ENCODE data around the gene S100G.
A peak's percentile ranks its signal among the peaks of the same experiment; 100 is the strongest.
"Not testable (repeated sequence)": the region's sequence is repeated elsewhere in the genome, so short reads cannot be mapped to it uniquely, and the experiment has no call there.

Gene S100G

GRCh38 chrX:16649858-16650257 is at the start of gene S100G:
Gene S100G, plus strand, starts transcription at chrX:16650158. Its CDS starts 849 bp downstream, at chrX:16651007.
- DNase-seq (ENCODE audit: low spot score) = no peak
- no peaks in the 10 kb centered on the region for H3K36me3 Mint-ChIP-seq (ENCODE audit: low read depth)
- H3K27me3 Mint-ChIP-seq (ENCODE audit: low read depth) = no peaks in the 10 kb centered on the region
- no peak within 1 kb of the TSS for H3K4me3 Mint-ChIP-seq
- H3K9me3 Mint-ChIP-seq = no peaks in the 10 kb centered on the region
- H3K27ac Mint-ChIP-seq = no peak within 1 kb of the TSS
- H3K4me1 Mint-ChIP-seq (ENCODE audit: low read depth) = no peaks in the 10 kb centered on the region

GRCh38 chrX:16601885-16602284 is 48.1 kb upstream of the S100G start:
- Mint-ChIP-seq H3K27ac (no peak overlapping the region), H3K36me3 (ENCODE audit: low read depth) (peaks cover 3% of the 10 kb centered on the region), H3K9me3 (no peaks in the 10 kb centered on the region), H3K27me3 (ENCODE audit: low read depth) (no peaks in the 10 kb centered on the region), H3K4me3 (no peak overlapping the region), H3K4me1 (ENCODE audit: low read depth) (peaks cover 11% of the 10 kb centered on the region)
- no peak for DNase-seq (ENCODE audit: low spot score)

- not testable (repeated sequence) for H3K4me3 Mint-ChIP-seq; DNase-seq (ENCODE audit: low spot score); H3K36me3 Mint-ChIP-seq (ENCODE audit: low read depth); H3K9me3 Mint-ChIP-seq; H3K27me3 Mint-ChIP-seq (ENCODE audit: low read depth)
- Mint-ChIP-seq H3K4me1 (ENCODE audit: low read depth) (peaks cover 14% of the 10 kb centered on the region), H3K27ac (peak overlapping the region; percentile 94)
Observed at GRCh38 chrX:16603235-16603634, 46.7 kb upstream of the S100G start.

GRCh38 chrX:16603822-16604221 is 46.1 kb upstream of the S100G start:
- no peak for DNase-seq (ENCODE audit: low spot score)
- H3K4me1 Mint-ChIP-seq (ENCODE audit: low read depth) = peaks cover 14% of the 10 kb centered on the region
- H3K9me3 Mint-ChIP-seq = no peaks in the 10 kb centered on the region
- peak overlapping the region; percentile 77 for H3K4me3 Mint-ChIP-seq
- no peaks in the 10 kb centered on the region for H3K27me3 Mint-ChIP-seq (ENCODE audit: low read depth)
- H3K27ac Mint-ChIP-seq = peak overlapping the region; percentile 94
- H3K36me3 Mint-ChIP-seq (ENCODE audit: low read depth) = peaks cover 3% of the 10 kb centered on the region

GRCh38 chrX:16604337-16604736 is 45.6 kb upstream of the S100G start:
- H3K9me3 Mint-ChIP-seq = no peaks in the 10 kb centered on the region
- peaks cover 14% of the 10 kb centered on the region for H3K4me1 Mint-ChIP-seq (ENCODE audit: low read depth)
- H3K4me3 Mint-ChIP-seq = peak overlapping the region; percentile 15
- DNase-seq (ENCODE audit: low spot score) = no peak
- H3K27me3 Mint-ChIP-seq (ENCODE audit: low read depth) = no peaks in the 10 kb centered on the region
- peak overlapping the region; percentile 94 for H3K27ac Mint-ChIP-seq
- H3K36me3 Mint-ChIP-seq (ENCODE audit: low read depth) = peaks cover 3% of the 10 kb centered on the region

GRCh38 chrX:16606142-16606720 is 43.7 kb upstream of the S100G start:
- Mint-ChIP-seq H3K9me3 (no peaks in the 10 kb centered on the region), H3K27me3 (ENCODE audit: low read depth) (no peaks in the 10 kb centered on the region), H3K27ac (no peak overlapping the region), H3K4me1 (ENCODE audit: low read depth) (peaks cover 14% of the 10 kb centered on the region), H3K4me3 (no peak overlapping the region), H3K36me3 (ENCODE audit: low read depth) (peaks cover 3% of the 10 kb centered on the region)
- DNase-seq (ENCODE audit: low spot score) = no peak

GRCh38 chrX:16610121-16610621 is 39.8 kb upstream of the S100G start:
- Mint-ChIP-seq H3K27me3 (ENCODE audit: low read depth) (no peaks in the 10 kb centered on the region), H3K36me3 (ENCODE audit: low read depth) (no peaks in the 10 kb centered on the region), H3K4me3 (no peak overlapping the region), H3K27ac (no peak overlapping the region), H3K9me3 (no peaks in the 10 kb centered on the region), H3K4me1 (ENCODE audit: low read depth) (peaks cover 3% of the 10 kb centered on the region)
- DNase-seq (ENCODE audit: low spot score) = no peak

- not testable (repeated sequence) for DNase-seq (ENCODE audit: low spot score); H3K4me3 Mint-ChIP-seq; H3K27ac Mint-ChIP-seq; H3K36me3 Mint-ChIP-seq (ENCODE audit: low read depth); H3K9me3 Mint-ChIP-seq; H3K4me1 Mint-ChIP-seq (ENCODE audit: low read depth); H3K27me3 Mint-ChIP-seq (ENCODE audit: low read depth)
Observed at GRCh38 chrX:16610654-16611053, 39.3 kb upstream of the S100G start.

- H3K27me3 Mint-ChIP-seq (ENCODE audit: low read depth) = no peaks in the 10 kb centered on the region
- H3K4me3 Mint-ChIP-seq = no peak overlapping the region
- H3K4me1 Mint-ChIP-seq (ENCODE audit: low read depth) = peaks cover under 1% of the 10 kb centered on the region
- H3K9me3 Mint-ChIP-seq = no peaks in the 10 kb centered on the region
- no peak overlapping the region for H3K27ac Mint-ChIP-seq
- H3K36me3 Mint-ChIP-seq (ENCODE audit: low read depth) = peaks cover 2% of the 10 kb centered on the region
- no peak for DNase-seq (ENCODE audit: low spot score)
Observed at GRCh38 chrX:16612257-16612897, 37.6 kb upstream of the S100G start.

- Mint-ChIP-seq H3K27me3 (ENCODE audit: low read depth) (no peaks in the 10 kb centered on the region), H3K9me3 (no peaks in the 10 kb centered on the region), H3K36me3 (ENCODE audit: low read depth) (peaks cover 9% of the 10 kb centered on the region), H3K4me3 (no peak overlapping the region), H3K4me1 (ENCODE audit: low read depth) (no peaks in the 10 kb centered on the region), H3K27ac (no peak overlapping the region)
- no peak for DNase-seq (ENCODE audit: low spot score)
Observed at GRCh38 chrX:16617382-16617781, 32.6 kb upstream of the S100G start.

- H3K27ac Mint-ChIP-seq = no peak overlapping the region
- no peak overlapping the region for H3K4me3 Mint-ChIP-seq
Observed at GRCh38 chrX:16618422-16618821, 31.5 kb upstream of the S100G start.

GRCh38 chrX:16619024-16619423 is 30.9 kb upstream of the S100G start:
- Mint-ChIP-seq H3K36me3 (ENCODE audit: low read depth) (peaks cover 9% of the 10 kb centered on the region), H3K27me3 (ENCODE audit: low read depth) (no peaks in the 10 kb centered on the region), H3K4me1 (ENCODE audit: low read depth) (no peaks in the 10 kb centered on the region), H3K9me3 (no peaks in the 10 kb centered on the region), H3K4me3 (no peak overlapping the region), H3K27ac (no peak overlapping the region)
- DNase-seq (ENCODE audit: low spot score) = no peak

More at GRCh38 chrX:16618422-16618821, 31.5 kb upstream of the S100G start:
- Mint-ChIP-seq H3K27me3 (ENCODE audit: low read depth) (no peaks in the 10 kb centered on the region), H3K4me1 (ENCODE audit: low read depth) (no peaks in the 10 kb centered on the region), H3K9me3 (no peaks in the 10 kb centered on the region), H3K36me3 (ENCODE audit: low read depth) (peaks cover 9% of the 10 kb centered on the region)
- DNase-seq (ENCODE audit: low spot score) = no peak

GRCh38 chrX:16628511-16628910 is 21.4 kb upstream of the S100G start:
- not testable (repeated sequence) for H3K36me3 Mint-ChIP-seq (ENCODE audit: low read depth); H3K4me1 Mint-ChIP-seq (ENCODE audit: low read depth); H3K27me3 Mint-ChIP-seq (ENCODE audit: low read depth); H3K9me3 Mint-ChIP-seq; H3K27ac Mint-ChIP-seq; DNase-seq (ENCODE audit: low spot score); H3K4me3 Mint-ChIP-seq

- H3K4me3 Mint-ChIP-seq = no peak overlapping the region
- no peaks in the 10 kb centered on the region for H3K27me3 Mint-ChIP-seq (ENCODE audit: low read depth)
- H3K27ac Mint-ChIP-seq = no peak overlapping the region
Observed at GRCh38 chrX:16628946-16629595, 20.9 kb upstream of the S100G start.

More at GRCh38 chrX:16628946-16629595, 20.9 kb upstream of the S100G start:
- Mint-ChIP-seq H3K4me1 (ENCODE audit: low read depth) (peaks cover 3% of the 10 kb centered on the region), H3K36me3 (ENCODE audit: low read depth) (no peaks in the 10 kb centered on the region), H3K9me3 (no peaks in the 10 kb centered on the region)
- DNase-seq (ENCODE audit: low spot score) = no peak

Measured in T-helper 2 cell treated with Interferon-gamma antibody and Interleukin-4, amounts not matched to agents 5 μg/mL and 100 μg/mL, for 36 hours (primary cell).